GM11168 (cell line): ENCODE results near the gene GCFC2.

ENCODE experiments used
- in situ Hi-C: fragments of 300-500 bp; cut with MboI; formaldehyde crosslinking; loops from one replicate; pipeline ENCODE4 v1.12.0; 2022; ENCODE audit warnings: low sequenced_read_pairs; ENCODE audit not compliant: unreplicated experiment

The GCFC2 gene

DNA sequence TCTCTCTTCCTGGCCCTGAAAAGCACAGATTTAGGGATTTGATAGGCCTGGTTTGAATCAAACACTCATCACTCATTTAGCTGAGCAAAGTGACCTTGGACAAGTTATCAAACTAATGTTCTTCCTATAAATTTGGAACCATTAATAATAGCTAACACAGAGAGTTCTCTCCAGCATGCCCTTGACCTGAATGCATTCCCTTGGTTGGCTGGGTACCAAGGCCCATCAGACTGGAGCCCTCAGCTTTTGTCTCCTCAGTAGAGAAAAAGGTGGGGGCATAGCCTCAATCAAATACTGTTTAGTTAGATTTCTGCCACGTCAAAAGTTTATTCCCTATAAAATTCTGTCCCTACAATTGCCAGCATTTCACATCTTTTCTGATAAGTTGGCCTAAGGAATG is 77.9 kb downstream of the GCFC2 start:
- in situ Hi-C loops, result no loop called here

DNA sequence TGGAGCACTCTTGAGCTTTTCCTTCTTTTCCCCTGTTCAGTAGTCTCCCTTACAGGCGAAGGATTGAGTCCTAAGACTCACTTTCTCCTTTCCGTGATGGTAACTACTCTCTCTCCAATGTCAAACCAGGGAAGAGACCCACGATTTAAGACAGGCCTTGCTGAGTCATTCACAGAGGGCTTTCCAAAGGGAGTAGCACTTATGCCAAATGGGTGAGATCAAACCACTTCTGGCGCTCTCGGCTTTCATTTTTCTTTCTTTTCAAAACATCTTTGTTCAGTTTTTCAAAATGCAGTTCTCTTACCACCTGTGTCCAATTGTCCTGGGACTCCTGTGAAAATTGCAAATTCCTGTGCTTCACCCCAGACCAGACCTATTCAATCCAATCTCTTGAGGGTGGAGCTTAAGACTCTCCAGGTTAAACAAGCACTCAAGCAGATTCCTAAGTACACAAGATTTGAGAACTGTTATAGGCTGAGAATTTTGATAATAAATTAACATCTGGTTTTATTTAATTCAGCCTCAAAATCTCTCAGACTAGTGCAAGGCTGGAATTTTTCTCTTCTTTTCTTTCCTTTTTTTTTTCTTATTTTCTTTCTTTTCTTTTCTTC is 78.5 kb downstream of the GCFC2 start:
- in situ Hi-C loops, result no loop called here

DNA sequence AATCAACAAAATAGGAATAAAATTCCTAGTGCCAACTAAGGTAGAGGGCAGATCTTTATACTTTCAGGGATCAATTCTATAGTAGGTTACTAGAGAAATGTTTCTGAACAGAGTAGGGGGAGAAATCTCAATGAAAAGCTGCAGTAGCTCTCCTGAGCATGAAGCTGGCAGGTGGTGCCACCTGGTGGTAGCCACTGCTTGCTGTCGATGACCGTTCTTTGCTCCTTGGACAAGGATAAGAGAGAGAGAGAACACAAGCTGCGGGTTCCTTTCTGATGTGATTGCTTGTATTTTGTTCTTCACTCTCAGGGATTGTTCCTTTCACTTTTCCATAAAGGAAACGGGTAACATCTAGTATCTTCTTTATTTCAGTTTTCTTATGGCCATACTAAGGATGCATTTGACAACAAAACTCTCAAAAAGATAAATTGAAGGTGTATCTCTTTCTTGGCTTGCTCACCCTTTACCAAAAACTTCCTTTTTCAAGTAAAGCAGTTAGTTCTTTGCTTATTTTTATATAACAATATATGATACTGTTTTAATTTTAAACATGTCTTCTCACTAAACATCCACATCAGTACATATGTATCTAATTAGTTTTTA is 82.7 kb downstream of the GCFC2 start:
- in situ Hi-C loops, result no loop called here

DNA sequence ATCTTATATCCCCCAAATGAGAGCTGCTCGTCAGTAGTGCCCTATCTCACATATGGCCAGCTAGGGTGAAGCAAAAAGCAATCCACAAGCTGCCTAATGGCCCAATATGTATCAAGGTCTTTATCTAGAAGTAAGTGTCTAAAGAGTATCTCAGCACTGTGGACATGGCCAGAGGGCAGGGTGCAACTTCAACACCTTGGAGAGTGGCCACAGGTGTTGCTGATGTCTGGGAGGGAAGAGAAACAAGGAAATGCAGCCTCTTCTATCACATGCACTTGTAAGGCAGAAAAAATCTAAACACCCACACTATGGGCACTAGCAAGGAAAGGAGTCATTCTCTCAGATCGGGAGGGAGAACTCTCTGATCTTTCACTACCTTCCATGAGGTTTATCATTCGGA is 87.8 kb downstream of the GCFC2 start:
- in situ Hi-C loops, result loop anchor here (25.0 kb wide), 3 partner anchors 161 to 711 kb away; no protein-coding TSS in a partner anchor

DNA sequence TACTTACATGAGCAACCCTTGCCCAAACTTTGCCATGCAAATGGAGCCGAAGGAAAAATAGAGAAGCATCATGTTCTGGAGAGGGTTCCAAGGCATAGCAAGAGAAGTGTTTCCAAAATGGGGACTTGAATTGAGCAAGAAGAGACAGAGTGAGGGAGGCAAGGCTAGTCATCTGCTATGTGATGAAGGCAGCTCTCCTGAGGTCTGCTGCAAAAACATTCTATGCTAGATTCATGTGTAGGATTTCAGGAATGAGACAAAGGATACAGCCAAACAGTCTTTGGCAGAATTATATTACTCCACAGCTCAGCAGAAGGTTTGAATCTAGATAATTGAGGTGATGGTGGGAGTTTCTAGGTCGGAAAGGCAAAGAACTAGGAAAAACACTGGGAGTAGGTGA is 88.2 kb downstream of the GCFC2 start:
- in situ Hi-C loops, result loop anchor here (25.0 kb wide), 3 partner anchors 160 to 710 kb away; no protein-coding TSS in a partner anchor

DNA sequence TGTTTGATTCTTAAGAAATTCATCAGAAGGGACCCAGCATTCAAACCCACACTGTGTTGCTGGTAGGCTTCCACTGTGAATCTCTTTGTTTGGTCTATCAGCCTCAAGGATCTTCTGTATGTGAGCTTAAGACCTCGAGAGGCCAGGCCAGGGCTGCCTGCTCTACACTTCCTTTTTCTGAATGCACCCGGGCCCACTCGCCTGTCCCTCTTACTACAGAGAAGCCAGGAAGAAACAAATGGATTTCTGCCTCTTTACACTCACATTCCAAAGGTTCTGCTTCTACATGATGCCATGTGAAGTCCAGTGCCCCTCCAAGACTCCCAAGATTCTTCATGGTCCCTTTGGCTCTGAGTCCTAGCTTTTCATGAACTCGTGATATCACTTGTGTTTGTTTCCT is 89.5 kb downstream of the GCFC2 start:
- in situ Hi-C loops, result loop anchor here (25.0 kb wide), 3 partner anchors 159 to 709 kb away; no protein-coding TSS in a partner anchor

DNA sequence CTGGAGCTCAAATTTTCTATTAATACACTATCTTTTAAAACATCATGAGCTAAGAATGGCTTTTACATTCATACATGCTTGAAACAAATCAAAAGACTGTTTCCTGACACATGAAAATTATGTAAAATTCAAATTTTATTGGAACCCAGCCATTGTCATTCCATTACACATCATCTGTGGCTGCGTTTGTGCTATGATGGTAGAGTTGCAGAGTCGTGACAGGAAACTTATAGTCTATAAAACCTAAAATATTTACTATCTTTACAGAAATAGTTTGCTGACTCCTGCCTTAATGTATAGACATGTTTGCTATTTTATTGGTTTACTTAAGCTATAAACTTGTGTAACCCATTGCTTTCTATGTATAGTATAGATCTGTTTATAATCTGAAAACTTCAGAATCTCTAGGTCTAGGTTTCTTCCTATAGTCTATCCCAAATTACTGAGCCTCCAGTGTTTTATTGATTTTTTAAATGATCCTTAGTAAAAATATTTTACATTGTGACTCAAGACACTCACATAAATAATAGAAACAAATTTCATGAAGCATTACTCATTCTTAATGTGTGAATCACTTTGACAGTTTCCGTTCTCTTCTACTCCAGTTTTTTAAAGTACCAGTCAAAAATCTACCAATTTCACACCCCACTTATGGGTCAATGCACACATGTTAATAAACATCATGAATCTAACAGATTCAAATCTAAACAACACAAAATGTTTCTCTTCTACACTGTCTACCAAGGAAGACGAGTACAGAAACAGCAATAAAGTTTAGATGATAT is 90.6 kb downstream of the GCFC2 start:
- in situ Hi-C loops, result loop anchor here (25.0 kb wide), 3 partner anchors 158 to 708 kb away; no protein-coding TSS in a partner anchor

DNA sequence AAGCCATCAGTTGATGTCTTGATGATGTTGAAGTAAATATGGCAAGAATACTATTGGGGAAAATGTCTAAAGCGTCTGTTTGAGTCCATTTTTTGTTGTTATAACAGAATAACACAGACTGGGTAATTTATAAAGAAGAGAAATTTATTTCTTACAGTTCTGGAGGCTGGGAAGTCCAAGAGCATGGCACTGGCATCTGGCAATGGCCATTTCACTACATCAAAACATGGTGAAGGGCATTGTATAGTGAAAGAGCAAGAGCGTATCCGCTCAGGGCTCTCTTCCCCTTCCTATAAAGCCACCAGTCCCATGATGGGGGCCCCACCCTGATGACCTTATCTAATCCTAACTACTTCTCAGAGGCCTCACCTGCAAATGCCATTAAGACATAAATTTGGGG is 93.8 kb downstream of the GCFC2 start:
- in situ Hi-C loops, result loop anchor here (25.0 kb wide), 3 partner anchors 155 to 705 kb away; no protein-coding TSS in a partner anchor

DNA sequence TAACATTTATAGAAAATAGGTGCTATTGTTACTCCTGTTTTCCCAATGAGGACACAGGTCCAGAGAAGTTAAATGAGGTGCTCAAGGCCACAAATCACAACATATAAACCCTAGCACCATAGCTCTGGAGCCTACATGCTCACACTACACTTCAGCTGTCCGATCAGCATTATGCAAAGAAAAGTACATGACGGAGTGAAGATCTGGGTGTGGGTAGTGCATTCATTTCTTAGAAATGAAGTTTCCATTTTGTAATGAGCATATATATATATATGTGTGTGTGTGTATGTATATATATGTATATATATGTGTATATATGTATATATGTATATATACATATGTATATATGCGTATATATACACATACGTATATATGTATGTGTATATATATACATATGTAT is 94.3 kb downstream of the GCFC2 start:
- in situ Hi-C loops, result loop anchor here (25.0 kb wide), 3 partner anchors 154 to 704 kb away; no protein-coding TSS in a partner anchor

DNA sequence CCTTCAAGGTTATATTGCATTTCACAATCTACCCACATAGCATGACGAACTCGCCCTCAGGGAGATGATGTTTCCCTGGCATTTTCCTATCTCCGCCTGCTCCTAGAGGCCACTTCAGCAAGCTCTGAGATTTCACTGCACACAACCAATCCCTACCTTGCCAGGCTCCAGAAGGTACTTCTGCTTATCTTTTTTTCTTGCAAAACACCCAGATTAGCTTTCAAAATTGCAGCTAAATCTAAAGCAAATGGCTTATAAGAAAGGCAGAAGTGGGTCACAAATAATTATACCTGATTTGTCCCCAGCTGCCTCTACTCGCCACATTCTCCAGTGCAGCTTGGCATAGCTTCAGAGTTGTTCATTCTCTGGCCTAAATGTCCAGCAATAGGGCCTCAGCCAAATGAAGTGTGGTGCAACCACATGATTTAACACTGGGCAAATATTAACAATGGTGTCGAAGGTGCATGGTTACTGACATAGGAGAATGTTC is 96.5 kb downstream of the GCFC2 start:
- in situ Hi-C loops, result loop anchor here (25.0 kb wide), 3 partner anchors 152 to 702 kb away; no protein-coding TSS in a partner anchor

DNA sequence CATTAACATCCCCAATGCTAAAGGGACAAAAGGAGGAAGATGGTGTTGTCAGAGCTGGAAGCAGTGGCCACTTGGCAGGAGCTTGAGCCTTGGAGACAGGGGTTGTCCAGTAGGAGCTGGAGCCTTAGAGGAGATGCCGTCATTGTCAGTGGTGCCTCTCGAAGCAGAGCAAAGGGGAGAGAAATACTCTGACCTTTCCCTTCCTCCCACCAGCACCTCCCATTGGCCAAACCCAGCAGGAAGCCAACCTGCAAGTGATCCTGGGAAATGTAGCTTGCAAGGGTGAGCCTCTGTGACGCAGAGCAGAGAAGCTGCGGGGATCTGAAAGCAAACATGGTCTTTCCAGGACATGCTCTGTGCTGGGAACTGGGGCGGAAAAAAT is 97.9 kb downstream of the GCFC2 start:
- in situ Hi-C loops, result loop anchor here (25.0 kb wide), 3 partner anchors 151 to 701 kb away; no protein-coding TSS in a partner anchor
